ENCODE measurements around the gene KRT71. TPM values are rescaled to one million over a fixed set of nuclear protein-coding genes. Genes with fewer than 3 reads are reported as not detected.

The KRT71 gene
- polyA plus RNA-seq, 1 experiment = not detected

DNA sequence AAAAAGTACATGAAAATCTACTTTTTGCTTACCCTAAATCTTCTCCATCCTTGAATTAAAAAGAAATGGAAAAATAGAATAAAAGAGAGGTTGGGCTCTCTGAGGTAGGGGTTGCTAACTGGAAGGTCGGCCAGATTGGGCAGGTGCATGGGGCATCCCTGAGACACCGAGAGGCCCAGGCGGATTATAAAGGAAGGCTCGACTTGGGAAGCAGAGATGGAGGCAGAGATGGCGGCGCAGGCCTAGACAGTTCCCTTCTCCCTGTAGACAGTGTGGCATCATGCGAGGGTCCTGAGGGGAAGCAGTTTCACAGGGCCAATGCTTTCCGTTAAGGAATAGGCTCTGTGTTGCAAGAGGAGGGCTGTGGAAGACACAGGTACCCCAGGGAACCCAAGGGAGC is 24.4 kb upstream of the KRT71 start:
- ChIA-PET CTCF (interaction anchor here (0.7 to 17.2 kb wide), 3 partner anchors 21 to 302 kb away, joined by 3 to 283 read pairs (median 3); no protein-coding TSS in a partner anchor), POLR2A (no interaction called here)
- TF ChIP-seq, protein P1, sequence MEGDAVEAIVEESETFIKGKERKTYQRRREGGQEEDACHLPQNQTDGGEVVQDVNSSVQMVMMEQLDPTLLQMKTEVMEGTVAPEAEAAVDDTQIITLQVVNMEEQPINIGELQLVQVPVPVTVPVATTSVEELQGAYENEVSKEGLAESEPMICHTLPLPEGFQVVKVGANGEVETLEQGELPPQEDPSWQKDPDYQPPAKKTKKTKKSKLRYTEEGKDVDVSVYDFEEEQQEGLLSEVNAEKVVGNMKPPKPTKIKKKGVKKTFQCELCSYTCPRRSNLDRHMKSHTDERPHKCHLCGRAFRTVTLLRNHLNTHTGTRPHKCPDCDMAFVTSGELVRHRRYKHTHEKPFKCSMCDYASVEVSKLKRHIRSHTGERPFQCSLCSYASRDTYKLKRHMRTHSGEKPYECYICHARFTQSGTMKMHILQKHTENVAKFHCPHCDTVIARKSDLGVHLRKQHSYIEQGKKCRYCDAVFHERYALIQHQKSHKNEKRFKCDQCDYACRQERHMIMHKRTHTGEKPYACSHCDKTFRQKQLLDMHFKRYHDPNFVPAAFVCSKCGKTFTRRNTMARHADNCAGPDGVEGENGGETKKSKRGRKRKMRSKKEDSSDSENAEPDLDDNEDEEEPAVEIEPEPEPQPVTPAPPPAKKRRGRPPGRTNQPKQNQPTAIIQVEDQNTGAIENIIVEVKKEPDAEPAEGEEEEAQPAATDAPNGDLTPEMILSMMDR (IDR thresholded peaks at IDR 0.05; ENCODE audit: insufficient read depth, low read depth, low read length) = no peak
- H3K4me3 ChIP-seq (ENCODE audit: low read depth, low read length) = no peak overlapping the region
- peaks cover 9% of the 10 kb centered on the region for H3K27me3 ChIP-seq (ENCODE audit: control insufficient read depth, insufficient read depth, low read length)
- DNase-seq (ENCODE audit: low read depth) = no peak
- no peaks in the 10 kb centered on the region for H3K36me3 ChIP-seq (ENCODE audit: control insufficient read depth, insufficient read depth, low read length)

DNA sequence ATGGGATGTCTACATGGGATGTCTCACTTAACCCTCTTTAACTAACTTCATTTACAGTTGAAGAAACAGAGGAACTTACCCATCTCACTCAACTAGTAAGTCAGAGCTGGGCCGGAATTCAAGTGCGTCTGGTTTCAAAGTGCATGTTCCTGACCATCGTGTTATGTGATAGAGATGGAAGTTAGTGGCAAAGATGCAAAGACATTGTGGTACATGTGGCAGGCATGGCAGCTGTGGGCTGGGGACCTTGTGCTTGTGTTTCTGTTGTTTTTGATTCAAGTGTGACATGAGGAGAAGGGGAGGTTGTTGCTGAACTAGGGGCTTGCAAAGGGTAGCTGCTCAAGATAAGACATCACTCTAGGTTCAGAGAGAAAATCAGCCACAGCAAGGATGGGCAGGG is 23.0 kb upstream of the KRT71 start:
- Histone ChIP-seq H3K4me3 (ENCODE audit: low read depth, low read length) (no peak overlapping the region), H3K27me3 (ENCODE audit: control insufficient read depth, insufficient read depth, low read length) (peaks cover 10% of the 10 kb centered on the region), H3K36me3 (ENCODE audit: control insufficient read depth, insufficient read depth, low read length) (no peaks in the 10 kb centered on the region)
- POLR2A ChIA-PET = no interaction called here
- CTCF ChIA-PET = interaction anchor here (1.0 to 17.2 kb wide), 3 partner anchors 196 to 303 kb away, joined by 3 to 283 read pairs (median 4); no protein-coding TSS in a partner anchor
- no peak for DNase-seq (ENCODE audit: low read depth)
- TF ChIP-seq, protein P1 (IDR thresholded peaks at IDR 0.05; ENCODE audit: insufficient read depth, low read depth, low read length) = no peak

DNA sequence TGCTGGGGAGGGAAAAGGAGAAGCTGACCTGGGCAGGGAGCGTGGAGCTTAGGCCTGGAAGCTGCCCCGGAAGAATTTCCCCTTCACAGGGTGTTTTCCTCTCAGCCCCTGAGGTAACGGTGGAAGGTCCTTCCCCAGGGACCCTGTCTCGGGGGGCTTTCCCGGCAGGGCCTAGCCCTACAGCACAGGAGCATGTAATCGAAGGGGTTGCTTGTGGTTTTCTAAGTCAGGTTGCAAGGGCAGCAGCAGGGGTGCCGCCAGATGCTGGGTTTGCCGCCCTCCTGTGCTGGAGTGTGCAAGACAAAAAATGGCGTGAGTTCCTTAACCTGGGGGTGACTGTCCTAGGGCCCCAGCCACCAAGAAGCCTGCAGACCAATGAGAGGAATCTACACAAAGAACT is 22.3 kb upstream of the KRT71 start:
- no peaks in the 10 kb centered on the region for H3K36me3 ChIP-seq (ENCODE audit: control insufficient read depth, insufficient read depth, low read length)
- POLR2A ChIA-PET = no interaction called here
- CTCF ChIA-PET = interaction anchor here (1.0 to 17.2 kb wide), 5 partner anchors 14 to 304 kb away, joined by 3 to 283 read pairs (median 5); no protein-coding TSS in a partner anchor
- no peak overlapping the region for H3K4me3 ChIP-seq (ENCODE audit: low read depth, low read length)
- H3K27me3 ChIP-seq (ENCODE audit: control insufficient read depth, insufficient read depth, low read length) = peaks cover 10% of the 10 kb centered on the region
- TF ChIP-seq, protein P1 (IDR thresholded peaks at IDR 0.05; ENCODE audit: insufficient read depth, low read depth, low read length) = no peak
- no peak for DNase-seq (ENCODE audit: low read depth)

DNA sequence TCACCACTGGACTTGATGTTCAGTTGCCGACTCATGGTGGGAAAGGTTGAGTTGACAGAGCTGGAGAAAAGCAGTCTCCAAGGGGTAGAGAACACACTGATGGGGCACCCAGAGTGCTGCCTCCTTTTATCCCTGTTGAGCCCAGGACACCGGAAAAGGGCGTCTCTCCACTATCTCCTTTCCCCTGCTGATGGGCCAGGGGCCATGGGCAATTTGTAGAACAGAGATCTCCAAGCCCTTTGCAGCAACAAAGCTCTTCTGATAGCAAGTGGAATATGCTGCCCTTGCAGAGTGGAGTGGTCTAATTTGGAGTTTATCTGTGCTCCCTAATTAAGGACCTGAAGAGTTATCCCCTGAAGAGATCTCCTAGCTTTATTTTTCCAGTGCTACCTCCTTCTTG is 20.8 kb upstream of the KRT71 start, which contains the start of gene KRT74:
Gene KRT74, minus strand, starts transcription at position 101 of the 400 bp plus-strand sequence. Its CDS starts 66 bp downstream, at position 35.
- no peak for DNase-seq (ENCODE audit: low read depth)
- ChIA-PET POLR2A (no interaction called here), CTCF (interaction anchor here (0.7 to 17.2 kb wide), 5 partner anchors 9 to 392 kb away, joined by 4 to 283 read pairs (median 5); no protein-coding TSS in a partner anchor)
- TF ChIP-seq, protein P1 (IDR thresholded peaks at IDR 0.05; ENCODE audit: insufficient read depth, low read depth, low read length) = no peak
- Histone ChIP-seq H3K4me3 (ENCODE audit: low read depth, low read length) (no peak within 1 kb of the TSS), H3K27me3 (ENCODE audit: control insufficient read depth, insufficient read depth, low read length) (peaks cover 10% of the 10 kb centered on the region), H3K36me3 (ENCODE audit: control insufficient read depth, insufficient read depth, low read length) (no peaks in the 10 kb centered on the region)

DNA sequence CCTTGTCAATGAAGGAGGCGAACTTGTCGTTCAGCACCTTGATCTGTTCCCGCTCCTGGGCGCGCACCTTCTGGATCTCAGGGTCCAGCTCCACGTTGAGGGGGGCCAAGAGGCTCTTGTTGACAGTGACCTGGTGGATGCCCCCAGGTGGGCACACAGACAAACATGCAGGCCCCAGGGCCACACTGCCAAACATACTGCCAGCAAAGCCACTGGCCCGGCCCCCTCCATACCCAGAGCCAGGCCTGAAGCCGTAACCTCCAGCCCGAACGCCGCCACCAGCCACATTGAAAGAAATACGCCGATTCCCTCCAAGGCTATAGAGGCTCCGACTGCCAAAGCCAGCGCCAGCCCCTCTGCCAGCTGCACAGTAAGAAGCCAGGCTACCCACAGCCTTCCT is 20.4 kb upstream of the KRT71 start:
- ChIA-PET POLR2A (no interaction called here), CTCF (interaction anchor here (0.7 to 17.2 kb wide), 3 partner anchors 9 to 392 kb away, joined by 4 to 283 read pairs (median 6); no protein-coding TSS in a partner anchor)
- Histone ChIP-seq H3K36me3 (ENCODE audit: control insufficient read depth, insufficient read depth, low read length) (no peaks in the 10 kb centered on the region), H3K4me3 (ENCODE audit: low read depth, low read length) (no peak overlapping the region), H3K27me3 (ENCODE audit: control insufficient read depth, insufficient read depth, low read length) (peaks cover 10% of the 10 kb centered on the region)
- TF ChIP-seq, protein P1 (IDR thresholded peaks at IDR 0.05; ENCODE audit: insufficient read depth, low read depth, low read length) = no peak
- no peak for DNase-seq (ENCODE audit: low read depth)

Data from BJ (cell line).